H4 (cell line): ENCODE results near the gene SLC22A4. TPM values are rescaled to one million over a fixed set of nuclear protein-coding genes. Genes with fewer than 3 reads are reported as not detected.

Experiments used
- DNase-seq: peaks from one replicate; pipeline ENCODE4 v3.0.0-alpha.2; 2015; ENCODE audit warnings: low spot score
- total RNA-seq: library from RNA; depleted of rRNA; stranded (reverse); fragments of >200 nt; shearing (Covaris generic); gene quantifications from 2 replicates; pipeline ENCODE4 v1.2.3, GENCODE V29; 2014

The SLC22A4 gene
- total RNA-seq, 1 experiment from 2014 or later: 4.2 TPM

GRCh38 chr5:132275367-132276220, 18.6 kb upstream of the SLC22A4 start:
- no peak for DNase-seq

DNA sequence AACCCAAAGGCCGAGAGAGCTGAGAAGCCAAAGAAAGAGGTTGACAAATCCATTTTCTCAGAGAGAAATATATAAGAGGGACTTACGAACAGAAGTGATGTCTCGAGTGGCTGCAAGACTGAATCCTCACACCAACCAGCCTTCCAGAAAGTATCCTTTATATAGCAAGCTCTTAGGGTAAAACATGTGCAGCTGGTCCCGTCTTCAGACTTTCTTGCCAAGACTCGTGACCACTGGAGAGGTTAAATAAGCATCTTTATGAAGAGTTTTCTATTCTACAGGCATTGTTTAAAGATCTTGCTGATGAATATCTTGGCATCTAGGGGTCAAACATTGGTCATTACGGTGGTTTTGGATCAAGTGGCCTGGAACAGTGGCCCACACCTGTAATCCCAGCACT, 16.9 kb upstream of the SLC22A4 start:
- no peak for DNase-seq

DNA sequence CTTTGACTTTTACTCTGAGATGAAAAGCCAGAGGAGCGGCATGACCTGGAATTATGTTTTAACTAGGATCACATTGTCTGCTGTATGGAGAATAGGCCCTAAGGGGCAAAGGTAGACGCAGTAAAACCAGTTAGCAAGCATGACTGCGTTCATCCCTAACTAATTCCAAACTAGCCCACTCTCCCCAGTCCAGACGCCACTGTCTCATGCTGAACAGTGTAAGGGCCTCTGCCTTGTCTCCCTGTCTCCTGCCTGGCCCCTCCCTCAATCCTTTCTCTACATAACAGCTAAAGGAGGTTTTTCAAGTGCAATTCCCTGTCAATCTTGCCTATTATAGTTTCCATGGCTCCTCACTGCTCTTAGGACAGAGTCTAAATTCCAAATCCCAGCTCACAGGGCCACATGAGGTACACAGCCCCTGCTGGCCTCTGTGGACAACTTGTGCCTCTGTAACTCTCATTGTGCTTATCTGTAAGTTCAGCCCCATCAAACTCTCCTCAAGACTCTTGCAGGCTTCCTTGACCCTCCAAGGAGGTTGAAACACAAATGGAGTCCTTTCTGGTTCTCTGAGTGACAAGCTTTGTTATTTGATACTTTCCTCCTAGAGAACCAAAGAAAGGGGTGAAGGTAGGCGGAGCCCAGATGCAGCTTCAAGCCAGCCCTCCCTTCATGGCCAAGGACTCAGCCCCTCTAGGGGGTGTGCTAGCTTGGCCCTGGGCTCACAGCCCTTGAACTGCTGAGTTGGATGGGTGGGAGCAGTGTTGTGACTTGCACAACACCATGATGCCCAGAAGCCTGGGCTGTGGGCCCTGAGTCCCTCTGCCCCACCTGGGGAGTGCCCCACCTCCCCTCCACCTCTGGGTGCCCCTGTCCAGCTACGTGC, 16.0 kb upstream of the SLC22A4 start:
- DNase-seq: no peak

DNA sequence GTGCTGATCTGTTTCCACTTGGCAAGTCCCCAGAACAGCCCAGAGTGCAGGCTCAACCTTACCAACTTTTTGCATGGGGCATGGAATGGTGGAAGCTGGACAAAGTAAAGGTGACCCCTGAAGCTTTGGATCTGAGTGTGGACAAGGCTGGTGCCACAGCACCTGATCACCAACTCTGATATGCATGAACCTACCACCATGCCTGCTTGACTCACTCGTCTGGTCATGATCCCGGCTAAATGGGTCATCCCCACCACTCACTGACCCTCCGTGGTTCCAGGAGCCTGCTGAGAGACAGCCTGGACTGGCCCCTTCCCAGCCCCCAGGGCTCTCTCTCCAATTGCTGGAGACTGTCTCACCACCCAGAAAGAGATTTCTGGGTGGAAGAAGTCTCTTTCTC, 14.4 kb upstream of the SLC22A4 start:
- DNase-seq: no peak

DNA sequence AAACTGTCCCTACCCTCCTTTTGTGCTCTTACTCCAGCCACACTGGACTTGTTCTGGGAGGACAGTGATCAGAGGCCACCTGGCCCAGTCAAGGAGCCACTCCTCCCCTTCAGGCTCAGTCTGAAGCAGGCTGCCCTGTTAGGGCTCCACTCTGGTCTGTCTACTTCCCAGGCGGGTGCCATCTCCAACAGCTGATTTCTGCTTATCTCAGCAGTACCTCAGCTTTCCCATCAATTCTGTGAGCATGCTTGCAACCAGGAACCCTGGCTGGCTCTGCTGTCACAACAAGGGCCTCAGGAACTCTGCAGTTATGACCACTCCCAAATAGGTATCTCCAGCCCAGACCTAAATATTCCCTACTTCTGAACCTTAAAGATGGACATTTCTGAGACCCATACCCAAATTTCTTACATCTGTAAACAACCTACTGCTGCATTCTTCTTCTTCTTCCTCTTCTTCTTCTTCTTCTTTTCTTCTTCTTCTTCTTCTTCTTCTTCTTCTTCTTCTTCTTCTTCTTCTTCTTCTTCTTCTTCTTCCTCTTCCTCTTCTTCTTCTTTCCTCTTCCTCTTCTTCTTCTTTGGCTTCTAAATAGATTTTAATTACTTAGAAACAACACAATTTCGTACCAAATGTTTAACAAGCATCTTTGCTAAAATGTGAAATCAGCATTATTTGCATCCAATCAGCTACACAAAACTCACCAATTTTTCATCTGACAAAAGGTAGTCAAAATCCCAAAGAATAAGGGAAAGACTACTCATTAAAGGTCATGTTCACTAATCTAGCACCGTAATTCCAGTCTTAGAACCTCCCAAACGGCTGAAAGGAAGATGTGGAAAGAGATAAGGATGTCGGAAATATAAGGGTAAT, 13.6 kb upstream of the SLC22A4 start:
- no peak for DNase-seq

DNA sequence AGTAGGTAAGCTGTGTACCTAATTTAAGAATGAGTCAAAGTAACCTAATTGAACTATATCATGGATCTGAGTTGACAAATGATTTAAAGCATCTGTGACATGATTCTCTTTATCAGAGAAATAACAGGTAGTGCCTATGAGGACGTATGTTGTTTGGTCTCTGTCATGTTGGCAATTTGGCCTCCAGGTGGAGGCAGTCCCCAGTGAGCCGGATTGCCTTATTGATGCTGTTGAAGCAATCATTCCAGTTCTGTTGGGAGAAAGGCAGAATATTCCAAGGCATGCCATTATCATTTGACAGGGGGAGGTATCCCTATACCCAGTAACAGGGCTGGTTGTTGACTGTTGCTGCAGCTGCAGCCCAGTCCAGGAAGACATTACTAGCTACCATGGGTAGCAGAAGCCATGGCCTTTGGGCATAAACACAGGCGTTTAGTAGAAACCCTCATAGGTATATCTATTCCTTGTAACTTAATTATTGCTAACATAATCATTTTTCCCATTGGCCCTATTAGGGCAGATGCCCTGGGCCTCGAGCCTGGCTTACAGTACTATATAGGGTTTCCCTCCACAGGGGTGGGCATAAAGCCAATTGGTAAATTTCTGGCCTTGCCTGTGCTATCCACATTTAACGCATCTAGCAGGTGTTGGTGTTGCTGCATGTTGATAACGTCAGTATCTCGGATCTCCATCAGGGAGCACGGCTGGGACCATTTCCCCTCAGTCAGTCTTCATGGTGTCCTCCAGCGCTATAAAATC, 12.2 kb upstream of the SLC22A4 start:
- DNase-seq: no peak

GRCh38 chr5:132283423-132284043, 10.7 kb upstream of the SLC22A4 start:
- peak; percentile 69 for DNase-seq

- DNase-seq: no peak
Observed at GRCh38 chr5:132289097-132289496, 5.1 kb upstream of the SLC22A4 start.

GRCh38 chr5:132291026-132291425, 3.2 kb upstream of the SLC22A4 start:
- no peak for DNase-seq

- peak; percentile 93 for DNase-seq
Observed at GRCh38 chr5:132293066-132293991, 865 bp upstream of the SLC22A4 start.

- DNase-seq: peak; percentile 89
Observed at GRCh38 chr5:132294728-132295504, 722 bp downstream of the SLC22A4 start.

GRCh38 chr5:132295505-132296411, 1.6 kb downstream of the SLC22A4 start:
- no peak for DNase-seq

GRCh38 chr5:132296412-132297016, 2.3 kb downstream of the SLC22A4 start:
- DNase-seq: no peak

GRCh38 chr5:132297211-132297940, 3.2 kb downstream of the SLC22A4 start:
- DNase-seq: no peak

GRCh38 chr5:132298298-132299212, 4.4 kb downstream of the SLC22A4 start:
- peak; percentile 33 for DNase-seq
